ENCODE measurements around the gene GNPTG.

GNPTG gene

GRCh38 chr16:1401061-1401757 lies 49.5 kb downstream of the GNPTG start:
- no peak for DNase-seq

- no peak for DNase-seq
These were observed 50.0 kb downstream of the GNPTG start for GRCh38 chr16:1401758-1402154.

- DNase-seq = no peak
These were observed 51.3 kb downstream of the GNPTG start for GRCh38 chr16:1403036-1403435.

GRCh38 chr16:1403733-1404132 lies 52.0 kb downstream of the GNPTG start:
- no peak for DNase-seq

- no peak for DNase-seq
These were observed 56.0 kb downstream of the GNPTG start for GRCh38 chr16:1407753-1408152.

- peak; percentile 93 for DNase-seq
These were observed 56.6 kb downstream of the GNPTG start for GRCh38 chr16:1408171-1408837.

GRCh38 chr16:1412847-1413246 lies 61.1 kb downstream of the GNPTG start:
- DNase-seq = no peak
